Measurements from ENCODE around the gene ARHGEF40.

DNA sequence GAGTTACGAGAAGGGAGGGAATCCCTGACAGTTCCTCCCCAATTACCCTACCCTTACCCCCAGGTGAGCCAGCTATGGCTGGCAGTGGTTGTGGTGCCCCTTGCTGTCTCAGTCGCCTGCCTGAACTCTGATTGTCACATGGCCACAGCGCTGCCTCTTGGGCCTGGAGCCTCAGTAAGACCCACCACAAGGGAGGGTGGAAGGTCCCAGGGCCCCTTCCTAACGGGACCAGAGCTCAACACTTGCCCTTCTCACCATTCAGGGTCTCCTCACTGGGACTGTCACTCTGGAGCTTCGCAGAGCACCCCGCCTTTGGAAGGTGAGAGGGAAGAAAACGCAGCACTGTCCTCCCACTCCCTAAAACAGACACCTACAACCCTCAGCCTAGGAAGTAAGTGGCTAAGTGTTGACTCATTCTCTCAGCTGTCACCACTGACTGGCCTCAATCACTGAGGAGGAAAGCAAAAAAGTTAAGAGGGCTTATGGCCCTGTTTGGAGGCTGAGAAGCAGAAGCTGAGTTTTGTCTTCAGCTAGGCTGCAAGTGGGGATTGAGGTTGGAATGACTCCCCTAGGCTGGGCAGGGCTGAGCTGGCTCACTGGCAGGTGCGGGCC lies 31.8 kb downstream of the ARHGEF40 start:
- TF ChIP-seq, protein P1, sequence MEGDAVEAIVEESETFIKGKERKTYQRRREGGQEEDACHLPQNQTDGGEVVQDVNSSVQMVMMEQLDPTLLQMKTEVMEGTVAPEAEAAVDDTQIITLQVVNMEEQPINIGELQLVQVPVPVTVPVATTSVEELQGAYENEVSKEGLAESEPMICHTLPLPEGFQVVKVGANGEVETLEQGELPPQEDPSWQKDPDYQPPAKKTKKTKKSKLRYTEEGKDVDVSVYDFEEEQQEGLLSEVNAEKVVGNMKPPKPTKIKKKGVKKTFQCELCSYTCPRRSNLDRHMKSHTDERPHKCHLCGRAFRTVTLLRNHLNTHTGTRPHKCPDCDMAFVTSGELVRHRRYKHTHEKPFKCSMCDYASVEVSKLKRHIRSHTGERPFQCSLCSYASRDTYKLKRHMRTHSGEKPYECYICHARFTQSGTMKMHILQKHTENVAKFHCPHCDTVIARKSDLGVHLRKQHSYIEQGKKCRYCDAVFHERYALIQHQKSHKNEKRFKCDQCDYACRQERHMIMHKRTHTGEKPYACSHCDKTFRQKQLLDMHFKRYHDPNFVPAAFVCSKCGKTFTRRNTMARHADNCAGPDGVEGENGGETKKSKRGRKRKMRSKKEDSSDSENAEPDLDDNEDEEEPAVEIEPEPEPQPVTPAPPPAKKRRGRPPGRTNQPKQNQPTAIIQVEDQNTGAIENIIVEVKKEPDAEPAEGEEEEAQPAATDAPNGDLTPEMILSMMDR (IDR thresholded peaks at IDR 0.05; ENCODE audit: low read depth, low read length), result no peak
- no peak for TF ChIP-seq POLR2A (IDR thresholded peaks at IDR 0.05; ENCODE audit: extremely low read depth, insufficient read length)
- TF ChIP-seq, protein P2, sequence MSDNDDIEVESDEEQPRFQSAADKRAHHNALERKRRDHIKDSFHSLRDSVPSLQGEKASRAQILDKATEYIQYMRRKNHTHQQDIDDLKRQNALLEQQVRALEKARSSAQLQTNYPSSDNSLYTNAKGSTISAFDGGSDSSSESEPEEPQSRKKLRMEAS (IDR thresholded peaks at IDR 0.05; ENCODE audit: low read depth, low read length), result no peak
